ENCODE data around the gene DMRTB1. TPM values are rescaled to one million over a fixed set of nuclear protein-coding genes. Genes with fewer than 3 reads are reported as not detected.

The DMRTB1 gene
- total RNA-seq, 1 experiment from 2014 or later, result not detected

DNA sequence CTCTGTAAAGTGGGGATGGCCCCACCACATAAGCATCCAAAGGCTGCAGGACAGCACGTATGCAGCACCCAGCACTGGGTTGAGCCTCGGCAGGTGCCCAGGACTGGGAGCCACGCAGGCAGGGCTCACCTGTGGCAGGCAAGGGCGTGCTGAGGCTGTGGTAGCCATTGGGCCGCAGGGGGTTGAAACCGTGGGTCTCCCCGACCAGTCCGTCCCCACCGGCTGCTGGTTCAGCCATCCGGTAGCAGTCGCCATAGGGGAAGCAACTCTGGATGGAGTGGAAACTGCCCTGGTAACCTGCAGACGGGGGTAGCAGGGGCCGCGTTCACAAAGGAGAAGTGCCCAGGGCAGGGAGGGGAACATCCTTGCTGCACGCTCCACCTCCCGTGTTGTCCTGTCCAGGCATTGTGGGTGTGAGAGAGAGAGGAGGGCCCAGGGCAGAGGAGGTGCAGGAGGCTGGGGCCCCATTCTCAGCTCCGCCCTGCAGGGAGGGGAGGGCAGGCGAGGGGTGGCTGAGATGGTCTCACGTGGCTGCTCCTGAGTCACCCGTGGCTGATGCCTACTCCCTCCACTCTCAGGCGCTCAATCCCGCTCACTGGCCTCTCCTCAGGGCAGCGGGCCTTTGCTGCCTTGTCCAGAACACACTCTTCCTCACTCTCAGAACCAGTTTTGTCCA, 49.9 kb downstream of the DMRTB1 start:
- POLR2A ChIA-PET (ENCODE audit: low non-redundant PET), result interaction anchor here (0.5 kb wide), 1 partner anchor 20 kb away, joined by 5 read pairs; no protein-coding TSS in a partner anchor
- no peak for DNase-seq (ENCODE audit: low spot score)
- no TSS peak for BruUV-seq (replicated peaks)
- H3K27me3 ChIP-seq (replicated peaks; ENCODE audit: insufficient read depth, low read depth, low read length, poor library complexity), result no peaks in the 10 kb centered on the region
- H3K36me3 ChIP-seq (ENCODE audit: insufficient read depth, low read length, poor library complexity, severe bottlenecking), result no peaks in the 10 kb centered on the region
- no peaks in the 10 kb centered on the region for H3K4me1 ChIP-seq (ENCODE audit: insufficient read depth, low read length, poor library complexity, severe bottlenecking)
- H3K4me3 ChIP-seq (ENCODE audit: low read depth, low read length, poor library complexity, severe bottlenecking), result no peak overlapping the region
- TF ChIP-seq CTCF (conservative IDR thresholded peaks at IDR 0.05; ENCODE audit: low read depth, low read length) (no peak), EZH2 (IDR thresholded peaks at IDR 0.05; ENCODE audit: borderline replicate concordance, low read depth, low read length, poor library complexity, severe bottlenecking) (no peak)
- intact Hi-C loops (cut with micrococcal nuclease; ENCODE audit: unreplicated experiment), result no loop called here
- CTCF ChIA-PET, result no interaction called here
- no peaks in the 10 kb centered on the region for H3K9me3 ChIP-seq (ENCODE audit: low read depth, low read length, poor library complexity, severe bottlenecking)
- H3K27ac ChIP-seq (ENCODE audit: low read depth, low read length, poor library complexity, severe bottlenecking), result no peak overlapping the region

- H3K36me3 ChIP-seq (ENCODE audit: insufficient read depth, low read length, poor library complexity, severe bottlenecking), result no peaks in the 10 kb centered on the region
- no peaks in the 10 kb centered on the region for H3K9me3 ChIP-seq (ENCODE audit: low read depth, low read length, poor library complexity, severe bottlenecking)
- H3K4me1 ChIP-seq (ENCODE audit: insufficient read depth, low read length, poor library complexity, severe bottlenecking), result no peaks in the 10 kb centered on the region
- no peak overlapping the region for H3K27ac ChIP-seq (ENCODE audit: low read depth, low read length, poor library complexity, severe bottlenecking)
- POLR2A ChIA-PET (ENCODE audit: low non-redundant PET), result interaction anchor here (0.5 kb wide), 1 partner anchor 20 kb away, joined by 5 read pairs; no protein-coding TSS in a partner anchor
- CTCF ChIA-PET, result no interaction called here
- BruUV-seq (replicated peaks), result no TSS peak
- H3K27me3 ChIP-seq (replicated peaks; ENCODE audit: insufficient read depth, low read depth, low read length, poor library complexity), result no peaks in the 10 kb centered on the region
- intact Hi-C loops (cut with micrococcal nuclease; ENCODE audit: unreplicated experiment), result no loop called here
- TF ChIP-seq CTCF (conservative IDR thresholded peaks at IDR 0.05; ENCODE audit: low read depth, low read length) (no peak), EZH2 (IDR thresholded peaks at IDR 0.05; ENCODE audit: borderline replicate concordance, low read depth, low read length, poor library complexity, severe bottlenecking) (no peak)
- DNase-seq (ENCODE audit: low spot score), result no peak
- H3K4me3 ChIP-seq (ENCODE audit: low read depth, low read length, poor library complexity, severe bottlenecking), result no peak overlapping the region
These were observed 50.6 kb downstream of the DMRTB1 start for GRCh38 chr1:53509775-53510174.

GRCh38 chr1:53510215-53510614, 51.0 kb downstream of the DMRTB1 start:
- no peaks in the 10 kb centered on the region for H3K27me3 ChIP-seq (replicated peaks; ENCODE audit: insufficient read depth, low read depth, low read length, poor library complexity)
- no peaks in the 10 kb centered on the region for H3K9me3 ChIP-seq (ENCODE audit: low read depth, low read length, poor library complexity, severe bottlenecking)
- H3K4me1 ChIP-seq (ENCODE audit: insufficient read depth, low read length, poor library complexity, severe bottlenecking), result no peaks in the 10 kb centered on the region
- DNase-seq (ENCODE audit: low spot score), result no peak
- TF ChIP-seq CTCF (conservative IDR thresholded peaks at IDR 0.05; ENCODE audit: low read depth, low read length) (no peak), EZH2 (IDR thresholded peaks at IDR 0.05; ENCODE audit: borderline replicate concordance, low read depth, low read length, poor library complexity, severe bottlenecking) (no peak)
- H3K36me3 ChIP-seq (ENCODE audit: insufficient read depth, low read length, poor library complexity, severe bottlenecking), result no peaks in the 10 kb centered on the region
- CTCF ChIA-PET, result no interaction called here
- no TSS peak for BruUV-seq (replicated peaks)
- POLR2A ChIA-PET (ENCODE audit: low non-redundant PET), result interaction anchor here (0.6 kb wide), 1 partner anchor 193 kb away, joined by 25 read pairs; no protein-coding TSS in a partner anchor
- intact Hi-C loops (cut with micrococcal nuclease; ENCODE audit: unreplicated experiment), result no loop called here
- H3K4me3 ChIP-seq (ENCODE audit: low read depth, low read length, poor library complexity, severe bottlenecking), result no peak overlapping the region
- H3K27ac ChIP-seq (ENCODE audit: low read depth, low read length, poor library complexity, severe bottlenecking), result no peak overlapping the region
